HL-60 (cell line): ENCODE data around the gene IRX2.

ENCODE experiments used
- CTCF ChIP-seq: IDR thresholded peaks from one replicate; pipeline ENCODE4 v1.5.1; 2011; ENCODE audit warnings: low read length, control low read depth, inconsistent platforms; ENCODE audit not compliant: insufficient read depth
- POLR2AphosphoS5 ChIP-seq: IDR thresholded peaks from 2 replicates; pipeline ENCODE4 v1.6.1; 2012; ENCODE audit warnings: low read depth
- SPI1 ChIP-seq: IDR thresholded peaks from 2 replicates; pipeline ENCODE4 v1.6.1; 2012; ENCODE audit warnings: low read depth, mild to moderate bottlenecking, borderline replicate concordance

- no peak for TF ChIP-seq CTCF
- TF ChIP-seq POLR2AphosphoS5, result no peak
- TF ChIP-seq SPI1, result no peak
Observed at GRCh38 chr5:2704806-2705645, 46.5 kb downstream of the IRX2 start.
